GM19328 (cell line): ENCODE data around the gene ADAMTS3.

Experiments used
- ATAC-seq: cut with Tn5 transposase; IDR thresholded peaks from one replicate; pipeline ENCODE4 v1.9.1; 2021; ENCODE audit warnings: mild to moderate bottlenecking, moderate library complexity; ENCODE audit not compliant: unreplicated experiment

ADAMTS3 gene

GRCh38 chr4:72568959-72569718 lies at the start of gene ADAMTS3:
TSS of gene ADAMTS3 (minus strand) at chr4:72569221. CDS start at chr4:72568762, 459 bp downstream.
- ATAC-seq = no peak

DNA sequence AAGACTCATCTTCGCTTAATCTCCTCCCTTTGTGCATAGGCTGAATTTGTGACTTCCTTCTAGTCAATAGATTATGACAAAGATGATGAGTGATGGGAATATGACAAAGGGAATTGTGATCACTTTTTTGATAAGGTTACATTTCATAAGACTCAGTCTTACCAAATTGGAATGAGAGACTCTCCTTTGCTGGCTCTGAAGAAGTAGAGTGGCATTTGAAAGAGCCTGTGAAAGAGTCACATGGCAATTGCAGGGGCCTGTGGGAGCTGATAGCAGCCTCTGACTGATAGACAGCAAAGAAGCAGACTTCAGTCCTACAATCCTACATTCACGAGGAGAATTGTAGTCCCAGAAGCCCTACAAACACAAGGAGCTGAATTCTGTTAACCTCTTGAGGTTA lies 44.9 kb upstream of the ADAMTS3 start:
- ATAC-seq = no peak

DNA sequence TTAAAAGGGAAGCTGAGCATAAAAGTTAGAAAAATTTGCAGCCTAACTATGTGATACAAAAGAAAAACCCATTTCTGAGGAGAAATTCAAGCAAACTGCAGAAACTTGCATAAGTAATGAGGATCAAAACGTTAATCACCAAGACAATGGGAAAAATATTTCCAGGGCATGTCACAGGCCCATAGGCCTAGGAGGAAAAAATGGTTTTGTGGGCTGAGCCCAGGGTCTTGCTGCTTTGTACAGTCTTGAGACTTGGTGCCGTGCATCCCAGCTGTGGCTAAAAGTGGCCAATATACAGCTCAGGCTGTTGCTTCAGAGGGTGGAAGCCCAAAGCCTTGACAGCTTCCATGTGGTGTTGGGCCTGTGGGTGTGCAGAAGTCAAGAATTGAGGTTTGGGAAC lies 37.7 kb upstream of the ADAMTS3 start:
- no peak for ATAC-seq

DNA sequence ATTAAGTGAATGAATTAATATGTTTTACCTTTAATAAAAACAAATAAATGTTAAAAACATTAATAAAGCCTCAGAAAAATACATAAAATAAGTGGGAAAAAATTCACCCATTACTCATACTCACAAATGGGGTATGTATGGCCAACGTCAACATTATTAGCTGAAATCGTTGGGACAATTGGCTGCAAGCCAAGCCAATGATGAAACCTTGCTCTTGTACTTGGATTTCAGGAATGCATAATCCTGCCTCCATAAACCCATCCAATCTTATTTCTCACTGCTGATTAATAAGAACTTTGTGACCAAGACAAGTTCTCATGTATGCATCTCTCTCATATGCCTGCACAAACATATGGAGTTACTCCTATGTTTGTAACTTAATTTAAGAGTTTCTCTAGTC lies 35.3 kb upstream of the ADAMTS3 start:
- no peak for ATAC-seq

DNA sequence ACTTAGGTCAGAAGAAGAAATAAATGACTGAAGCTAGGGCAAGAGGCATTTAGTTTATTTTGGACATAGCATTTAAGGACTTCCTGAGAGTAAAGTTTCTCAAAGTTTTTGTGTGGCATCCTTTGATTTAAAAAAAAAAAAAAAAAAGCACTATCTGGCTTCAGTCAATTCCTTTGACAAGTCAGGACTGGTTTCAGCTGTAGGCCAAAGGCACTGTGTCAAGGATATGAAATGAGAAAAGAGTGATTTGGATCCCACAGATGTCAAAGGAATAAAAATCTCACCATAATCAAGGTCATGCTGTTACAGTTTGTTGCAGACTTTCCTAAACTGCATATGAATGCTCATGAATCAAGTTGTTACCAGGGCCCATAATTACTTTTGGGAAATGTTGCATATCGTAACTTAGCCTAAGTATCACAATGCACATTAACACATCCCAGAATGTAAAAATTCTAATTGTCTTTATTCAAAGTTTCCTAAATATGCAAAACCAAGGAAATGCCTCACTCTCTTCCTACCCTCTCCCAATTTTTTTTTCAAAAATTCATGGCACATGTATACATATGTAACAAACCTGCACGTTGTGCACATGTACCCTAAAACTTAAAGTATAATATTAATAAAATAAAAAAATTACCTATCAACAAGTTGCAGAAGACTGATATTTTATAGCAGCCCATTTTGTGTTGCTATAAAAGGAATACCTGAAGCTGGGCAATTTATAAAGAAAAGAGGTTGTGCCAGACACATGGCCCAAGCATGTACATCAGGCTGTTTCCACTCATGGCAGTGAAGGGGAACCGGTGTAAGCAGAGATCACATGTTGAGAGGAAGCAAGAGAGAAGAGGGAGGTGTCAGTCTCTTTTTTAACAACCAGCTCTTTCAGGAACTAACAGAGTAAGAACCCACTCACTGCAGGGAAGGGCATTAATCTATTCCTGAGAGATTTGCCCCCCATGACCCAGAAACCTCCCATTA lies 33.7 kb upstream of the ADAMTS3 start:
- no peak for ATAC-seq

- no peak for ATAC-seq
Measured at GRCh38 chr4:72591547-72592454, 22.8 kb upstream of the ADAMTS3 start.

DNA sequence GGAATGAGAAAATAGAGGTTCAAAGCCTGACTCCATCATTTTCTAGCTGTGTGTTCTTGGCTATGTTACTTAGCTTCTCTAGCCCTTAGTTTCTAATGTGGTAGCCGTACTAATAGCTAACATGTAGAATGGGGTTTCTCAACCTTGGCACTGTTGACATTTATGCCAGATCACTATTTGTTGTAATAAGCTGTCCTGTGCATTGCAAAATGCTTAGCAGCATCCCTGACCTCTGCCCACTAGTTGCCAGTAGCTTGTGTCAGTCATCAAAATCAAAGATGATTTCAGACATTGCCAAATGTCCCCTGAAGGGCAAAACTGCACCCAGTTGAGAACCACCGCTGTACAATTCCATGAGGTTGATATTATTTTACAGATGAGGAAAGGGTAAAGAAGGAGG lies 18.3 kb upstream of the ADAMTS3 start:
- no peak for ATAC-seq

GRCh38 chr4:72582853-72583252 lies 13.8 kb upstream of the ADAMTS3 start:
- ATAC-seq = no peak

DNA sequence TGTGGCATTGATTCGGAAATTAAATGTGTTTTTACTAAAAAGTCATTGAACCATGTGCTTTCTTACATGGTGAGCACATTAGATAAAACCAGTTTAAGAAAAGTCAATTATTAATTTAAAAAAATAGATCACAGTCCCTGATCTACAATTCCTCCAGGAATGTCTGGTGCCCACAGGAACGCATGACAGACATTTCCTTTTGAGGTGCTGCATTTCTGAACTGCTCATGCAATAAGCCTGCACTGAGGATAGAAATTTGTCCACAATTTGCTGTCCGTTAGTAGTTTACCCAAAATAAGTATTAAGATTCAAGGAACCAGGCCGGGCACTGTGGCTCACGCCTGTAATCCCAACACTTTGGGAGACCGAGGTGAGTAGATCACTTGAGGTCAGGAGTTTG lies 8.2 kb upstream of the ADAMTS3 start:
- no peak for ATAC-seq

GRCh38 chr4:72571337-72571736 lies 2.3 kb upstream of the ADAMTS3 start:
- ATAC-seq = no peak

DNA sequence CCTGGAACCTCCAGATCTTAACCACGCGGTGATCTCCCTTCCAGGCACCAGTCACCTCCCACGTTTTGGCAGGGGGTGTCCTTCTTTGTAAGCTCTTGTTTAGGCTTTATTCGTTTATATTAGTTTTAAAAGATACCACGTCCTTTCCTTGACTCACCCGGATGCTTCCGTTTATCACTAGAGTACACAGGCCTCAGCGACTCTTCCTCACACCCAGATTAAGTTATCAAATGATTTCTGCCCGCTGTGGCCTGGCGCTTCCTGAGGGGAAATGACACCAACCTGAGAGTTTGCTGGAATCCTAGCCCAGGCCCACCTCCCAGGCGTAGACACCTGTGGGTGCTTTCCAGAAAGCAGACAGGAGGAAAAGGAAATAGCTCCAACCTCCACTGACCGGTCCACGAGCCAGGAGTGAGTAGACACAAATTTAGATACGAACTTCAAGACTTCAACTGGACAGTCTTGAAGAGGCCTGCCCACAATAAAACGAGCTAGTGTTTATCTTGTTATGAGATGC lies 756 bp upstream of the ADAMTS3 start:
- no peak for ATAC-seq

- no peak for ATAC-seq
Measured at GRCh38 chr4:72567821-72568675, 973 bp downstream of the ADAMTS3 start.

DNA sequence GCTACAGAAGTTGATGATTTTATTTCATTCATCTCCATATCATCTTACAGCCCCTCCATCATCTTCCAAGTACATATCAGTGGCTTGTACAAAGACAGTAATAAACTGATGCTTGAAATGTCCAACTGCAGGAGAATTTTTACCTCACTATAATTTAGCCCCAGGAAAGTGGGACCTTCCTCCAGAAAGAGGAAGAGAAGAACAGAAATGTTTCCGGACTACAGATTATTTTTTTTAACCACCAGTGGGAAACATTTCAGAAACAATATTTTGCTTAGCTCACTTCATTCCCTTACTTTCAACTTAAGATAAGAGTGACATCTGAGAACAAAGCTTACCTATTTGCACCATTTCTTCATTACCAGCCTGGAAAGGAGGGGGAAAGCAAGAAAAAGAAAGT lies 2.0 kb downstream of the ADAMTS3 start:
- ATAC-seq = no peak

GRCh38 chr4:72566464-72566972 lies 2.5 kb downstream of the ADAMTS3 start:
- ATAC-seq = no peak

DNA sequence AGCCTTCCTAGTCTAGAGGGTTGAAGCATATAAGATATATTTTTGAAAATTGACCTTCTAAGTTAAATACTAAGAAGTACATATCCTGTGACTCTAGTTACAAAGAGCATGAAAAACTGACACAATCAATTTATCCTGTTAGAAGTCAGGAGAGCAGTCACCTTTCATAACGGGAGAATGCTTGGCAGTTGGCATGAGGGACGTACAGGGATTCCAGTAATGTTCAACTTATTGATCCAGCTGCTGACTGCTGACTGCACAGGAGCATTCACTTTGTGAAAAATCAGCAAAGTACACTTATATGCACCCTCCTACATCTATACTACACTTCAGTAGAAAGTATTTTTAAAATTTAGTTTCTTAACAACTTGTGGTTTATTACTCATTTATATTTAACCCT lies 4.2 kb downstream of the ADAMTS3 start:
- no peak for ATAC-seq

GRCh38 chr4:72564184-72564583 lies 4.8 kb downstream of the ADAMTS3 start:
- no peak for ATAC-seq

GRCh38 chr4:72558655-72559054 lies 10.4 kb downstream of the ADAMTS3 start:
- ATAC-seq = no peak

- no peak for ATAC-seq
Measured at GRCh38 chr4:72557021-72557420, 12.0 kb downstream of the ADAMTS3 start.

DNA sequence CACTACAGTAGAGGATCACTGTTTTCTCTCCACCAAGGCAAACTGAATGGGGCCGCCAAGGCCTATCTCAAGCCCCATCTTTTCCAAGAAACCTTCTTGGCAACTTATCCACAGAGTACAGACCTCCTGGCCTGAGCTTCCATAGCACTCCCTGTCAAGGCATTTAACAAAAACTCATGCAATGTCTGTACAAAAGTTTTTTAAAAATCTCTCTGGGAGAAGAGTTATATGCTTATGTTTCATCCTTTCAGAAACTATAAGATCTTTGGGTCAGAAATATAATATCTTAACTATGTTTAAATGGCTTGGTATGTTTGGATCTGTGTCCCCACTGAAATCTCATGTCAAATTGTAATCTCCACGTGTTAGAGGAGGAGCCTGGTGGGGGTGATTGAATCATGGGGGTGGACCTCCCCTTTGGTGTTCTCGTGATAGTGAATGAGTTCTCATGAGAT lies 13.6 kb downstream of the ADAMTS3 start:
- ATAC-seq = no peak
